Breast epithelium (tissue), 4 donors: ENCODE measurements around the gene KRTAP10-8. TPM values are rescaled to one million over a fixed set of nuclear protein-coding genes. Genes with fewer than 3 reads are reported as not detected.
"Not testable (repeated sequence)": the region's sequence is repeated elsewhere in the genome, so short reads cannot be mapped to it uniquely, and the experiment has no call there.

Experiments used
- DNase-seq, 2 donors: peaks; one replicate each; pipeline ENCODE4 v3.0.0-alpha.2; 2019; ENCODE audit warnings: low spot score in 2 of 2
- H3K27ac ChIP-seq, 2 donors: fragments of 200-600 bp; sonication (generic) in 1 of 2; one replicate each; pipeline ENCODE4 v1.5.1; 2016 to 2019; ENCODE audit warnings: mild to moderate bottlenecking in 1 of 2
- H3K27me3 ChIP-seq, 2 donors: fragments of 200-600 bp; sonication (generic) in 1 of 2; one replicate each; pipeline versions ENCODE4 v1.5.1 to v1.6.0; 2017 to 2019; ENCODE audit warnings: control low read depth in 1 of 2, mild to moderate bottlenecking in 1 of 2
- H3K36me3 ChIP-seq: fragments of 200-600 bp; one replicate; pipeline ENCODE4 v1.5.1; 2019
- H3K4me1 ChIP-seq, 2 donors: fragments of 200-600 bp; sonication (generic); one replicate each; pipeline ENCODE4 v1.5.1; 2016 to 2019; ENCODE audit warnings: control low read depth in 1 of 2
- H3K4me3 ChIP-seq, 3 donors: fragments of 200-600 bp; sonication (generic); 1 replicate in 2 of 3; 2 replicates in 1 of 3; pipeline ENCODE4 v1.5.1; 2016 to 2019; ENCODE audit warnings: mild to moderate bottlenecking in 3 of 3, moderate library complexity in 2 of 3
- H3K9me3 ChIP-seq, 2 donors: fragments of 200-600 bp; sonication (generic) in 1 of 2; one replicate each; pipeline ENCODE4 v1.5.1; 2016 to 2019; ENCODE audit warnings: control low read depth in 1 of 2
- POLR2A ChIP-seq: fragments of 450-650 bp; IDR thresholded peaks from one replicate; pipeline ENCODE4 v1.6.1; 2016; ENCODE audit warnings: antibody characterized with exemption, mild to moderate bottlenecking, moderate library complexity
- POLR2AphosphoS5 ChIP-seq, 3 donors: sonication (generic); formaldehyde crosslinking; IDR thresholded peaks; one replicate each; pipeline ENCODE4 v1.6.1; 2017; ENCODE audit warnings: antibody characterized with exemption in 3 of 3
- intact Hi-C: fragments of 100-400 bp; cut with DNase I; formaldehyde crosslinking; loops from one replicate; pipeline ENCODE4 v1.15.1; 2023; ENCODE audit warnings: low total_unique reads
- total RNA-seq, 3 donors: library from RNA; depleted of rRNA; stranded (reverse); fragments of >200 nt; gene quantifications; one replicate each; pipeline ENCODE4 v1.1.0, GENCODE V29; 2016
- TF ChIP-seq, protein P1 (sequence below), 3 donors: fragments of 450-650 bp; IDR thresholded peaks; one replicate each; pipeline ENCODE4 v1.5.1; 2016 to 2017; ENCODE audit warnings: antibody characterized with exemption in 3 of 3, mild to moderate bottlenecking in 3 of 3, moderate library complexity in 3 of 3

KRTAP10-8 gene
- total RNA-seq, 3 donors from 2014 or later, result not detected

DNA sequence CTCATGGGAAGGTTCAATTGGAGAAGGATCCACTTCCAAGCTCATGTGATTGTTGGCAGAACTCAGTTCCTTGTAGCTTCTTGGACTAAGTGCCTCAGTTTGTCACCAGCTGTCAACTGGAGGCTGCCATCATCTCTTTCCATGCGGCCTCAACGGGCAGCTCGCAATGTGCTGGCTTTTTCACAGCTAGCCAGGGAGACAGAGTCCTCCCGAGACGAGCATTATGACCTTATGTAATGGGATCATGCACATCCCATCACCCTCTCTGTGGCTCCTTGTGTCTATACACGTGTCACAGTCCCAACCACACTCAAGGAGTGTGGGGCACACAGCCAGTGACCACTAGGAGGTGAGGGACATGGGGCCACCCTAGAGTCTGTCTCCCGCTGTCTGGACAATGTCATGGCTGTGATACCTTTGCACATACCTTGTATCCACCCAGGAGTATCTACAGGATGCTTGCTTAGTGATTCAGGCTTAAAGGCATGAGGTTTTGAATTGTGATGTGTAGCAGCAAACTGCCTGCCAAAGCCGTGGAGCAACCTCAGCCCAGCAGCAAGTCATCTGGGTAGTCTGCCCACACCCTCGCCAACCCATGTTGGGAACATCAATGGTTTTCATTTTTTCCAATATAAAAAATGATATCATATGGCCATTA lies 15.7 kb upstream of the KRTAP10-8 start:
- no peaks in the 10 kb centered on the region for H3K4me1 ChIP-seq
- peaks cover 0 to 7% of the 10 kb centered on the region in 2 donors for H3K9me3 ChIP-seq
- TF ChIP-seq, protein P1, sequence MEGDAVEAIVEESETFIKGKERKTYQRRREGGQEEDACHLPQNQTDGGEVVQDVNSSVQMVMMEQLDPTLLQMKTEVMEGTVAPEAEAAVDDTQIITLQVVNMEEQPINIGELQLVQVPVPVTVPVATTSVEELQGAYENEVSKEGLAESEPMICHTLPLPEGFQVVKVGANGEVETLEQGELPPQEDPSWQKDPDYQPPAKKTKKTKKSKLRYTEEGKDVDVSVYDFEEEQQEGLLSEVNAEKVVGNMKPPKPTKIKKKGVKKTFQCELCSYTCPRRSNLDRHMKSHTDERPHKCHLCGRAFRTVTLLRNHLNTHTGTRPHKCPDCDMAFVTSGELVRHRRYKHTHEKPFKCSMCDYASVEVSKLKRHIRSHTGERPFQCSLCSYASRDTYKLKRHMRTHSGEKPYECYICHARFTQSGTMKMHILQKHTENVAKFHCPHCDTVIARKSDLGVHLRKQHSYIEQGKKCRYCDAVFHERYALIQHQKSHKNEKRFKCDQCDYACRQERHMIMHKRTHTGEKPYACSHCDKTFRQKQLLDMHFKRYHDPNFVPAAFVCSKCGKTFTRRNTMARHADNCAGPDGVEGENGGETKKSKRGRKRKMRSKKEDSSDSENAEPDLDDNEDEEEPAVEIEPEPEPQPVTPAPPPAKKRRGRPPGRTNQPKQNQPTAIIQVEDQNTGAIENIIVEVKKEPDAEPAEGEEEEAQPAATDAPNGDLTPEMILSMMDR (IDR thresholded peaks at IDR 0.05), result no peak
- TF ChIP-seq POLR2A, result no peak
- no peak for TF ChIP-seq POLR2AphosphoS5 (IDR thresholded peaks at IDR 0.05)
- no peak for DNase-seq
- H3K36me3 ChIP-seq, result no peaks in the 10 kb centered on the region
- no peak overlapping the region for H3K27ac ChIP-seq
- H3K27me3 ChIP-seq, result peaks cover 0 to 47% of the 10 kb centered on the region in 2 donors
- intact Hi-C loops, result no loop called here
- H3K4me3 ChIP-seq, result no peak overlapping the region

DNA sequence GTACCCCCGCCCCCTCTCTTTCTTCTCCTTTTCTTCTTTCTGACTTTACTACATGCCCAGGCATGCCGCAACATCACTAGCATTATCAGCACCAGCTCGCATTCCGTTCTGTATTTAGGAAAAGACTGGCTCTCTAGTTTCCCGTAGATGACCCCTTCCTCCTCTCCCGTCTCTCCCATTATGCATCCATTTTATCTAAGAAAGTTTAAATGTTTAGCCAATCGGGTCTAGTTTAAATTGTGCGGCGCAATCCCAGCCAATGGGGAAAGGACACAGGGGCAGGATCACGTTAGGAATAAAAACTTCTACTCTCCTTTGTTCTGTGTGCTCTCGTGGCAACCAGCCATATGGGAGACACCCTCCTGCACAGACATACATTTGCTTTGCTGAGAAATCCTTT lies 13.8 kb upstream of the KRTAP10-8 start:
- no peak for TF ChIP-seq POLR2AphosphoS5 (IDR thresholded peaks at IDR 0.05)
- no peak for TF ChIP-seq POLR2A
- TF ChIP-seq, protein P1 (IDR thresholded peaks at IDR 0.05), result no peak

DNA sequence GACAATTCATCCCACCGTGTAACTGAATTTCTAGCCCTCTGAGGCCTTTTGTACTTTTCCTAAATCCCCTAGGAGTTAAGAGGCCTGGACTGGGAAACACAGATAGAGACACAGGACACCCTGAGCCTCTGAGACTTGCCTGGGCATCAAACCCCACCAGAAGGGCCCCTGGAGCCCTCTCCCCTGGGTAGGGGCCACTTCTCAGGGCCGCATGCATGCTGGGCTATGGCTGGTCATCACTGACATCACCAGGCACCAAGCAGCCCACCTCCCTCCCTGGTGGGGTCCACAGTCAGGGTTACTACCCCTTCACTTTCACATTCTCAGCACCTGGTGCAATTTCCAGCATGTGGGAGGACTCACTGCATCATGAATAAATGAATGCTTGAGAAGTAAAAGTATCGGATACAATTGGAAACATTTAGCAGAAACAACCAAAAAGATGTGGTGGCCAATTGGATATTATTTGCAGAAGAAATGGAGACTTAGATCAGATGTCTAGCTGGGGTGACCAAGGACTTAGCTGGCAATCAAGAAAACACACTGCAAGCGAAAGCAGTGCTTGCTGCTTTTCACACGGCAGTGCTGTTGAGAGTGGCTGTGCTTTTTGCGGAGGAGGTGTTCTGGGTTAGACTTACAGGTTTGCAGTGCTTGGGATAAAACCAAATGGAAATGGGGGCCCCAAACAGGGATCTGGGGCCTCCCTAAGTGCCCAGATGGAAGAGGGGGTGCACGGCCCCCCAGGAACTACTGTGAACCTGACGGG lies 12.4 kb upstream of the KRTAP10-8 start:
- no peaks in the 10 kb centered on the region for H3K4me1 ChIP-seq
- no peak for DNase-seq
- no peaks in the 10 kb centered on the region for H3K36me3 ChIP-seq
- H3K9me3 ChIP-seq, result peaks cover 0 to 10% of the 10 kb centered on the region in 2 donors
- H3K27ac ChIP-seq, result no peak overlapping the region
- TF ChIP-seq POLR2AphosphoS5 (IDR thresholded peaks at IDR 0.05), result no peak
- intact Hi-C loops, result no loop called here
- H3K27me3 ChIP-seq, result peaks cover 0 to 60% of the 10 kb centered on the region in 2 donors
- H3K4me3 ChIP-seq, result no peak overlapping the region

More for the DNA sequence above, 13.8 kb upstream of the KRTAP10-8 start:
- no peak for DNase-seq
- H3K9me3 ChIP-seq, result peaks cover 0 to 7% of the 10 kb centered on the region in 2 donors
- H3K4me3 ChIP-seq, result no peak overlapping the region
- H3K36me3 ChIP-seq, result no peaks in the 10 kb centered on the region
- H3K27ac ChIP-seq, result no peak overlapping the region
- H3K27me3 ChIP-seq, result peaks cover 0 to 50% of the 10 kb centered on the region in 2 donors
- intact Hi-C loops, result no loop called here
- H3K4me1 ChIP-seq, result no peaks in the 10 kb centered on the region

DNA sequence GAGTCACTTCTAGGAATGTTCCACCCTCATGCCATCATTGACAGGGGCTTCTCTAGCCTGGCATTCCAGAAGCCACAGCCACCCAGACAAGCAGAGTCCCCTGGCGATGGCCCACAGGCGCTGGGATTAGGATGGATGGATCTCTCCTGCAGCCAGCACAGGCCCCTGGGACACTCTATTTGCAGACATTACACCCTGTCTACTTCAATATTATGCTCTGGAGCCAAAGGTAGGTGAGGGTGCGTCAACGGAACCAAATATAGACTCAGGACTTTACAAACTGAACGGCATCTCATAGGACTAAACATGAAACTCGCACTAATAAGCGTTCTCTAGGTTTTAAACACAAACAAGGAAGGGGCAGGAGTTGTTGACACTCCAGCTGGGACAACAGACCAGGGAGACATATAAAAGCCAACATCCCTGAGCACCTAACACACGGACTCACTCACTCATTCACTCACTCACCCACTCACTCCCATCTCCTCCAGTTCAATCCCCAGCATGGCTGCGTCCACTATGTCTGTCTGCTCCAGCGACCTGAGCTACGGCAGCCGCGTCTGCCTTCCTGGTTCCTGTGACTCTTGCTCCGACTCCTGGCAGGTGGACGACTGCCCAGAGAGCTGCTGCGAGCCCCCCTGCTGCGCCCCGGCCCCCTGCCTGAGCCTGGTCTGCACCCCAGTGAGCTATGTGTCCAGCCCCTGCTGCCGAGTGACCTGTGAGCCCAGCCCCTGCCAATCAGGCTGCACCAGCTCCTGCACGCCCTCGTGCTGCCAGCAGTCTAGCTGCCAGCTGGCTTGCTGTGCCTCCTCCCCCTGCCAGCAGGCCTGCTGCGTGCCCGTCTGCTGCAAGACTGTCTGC lies 11.5 kb upstream of the KRTAP10-8 start, which contains the start of gene KRTAP10-7:
KRTAP10-7 (plus strand) TSS at position 480 of the 861 bp plus-strand sequence; CDS start at position 505, 25 bp downstream.
- Histone ChIP-seq H3K27me3 (peaks cover 0 to 60% of the 10 kb centered on the region in 2 donors), H3K9me3 (peaks cover 0 to 12% of the 10 kb centered on the region in 2 donors)
- DNase-seq, intact Hi-C loops, H3K4me3 ChIP-seq, H3K4me1 ChIP-seq, H3K27ac ChIP-seq, H3K36me3 ChIP-seq: not testable (repeated sequence)

DNA sequence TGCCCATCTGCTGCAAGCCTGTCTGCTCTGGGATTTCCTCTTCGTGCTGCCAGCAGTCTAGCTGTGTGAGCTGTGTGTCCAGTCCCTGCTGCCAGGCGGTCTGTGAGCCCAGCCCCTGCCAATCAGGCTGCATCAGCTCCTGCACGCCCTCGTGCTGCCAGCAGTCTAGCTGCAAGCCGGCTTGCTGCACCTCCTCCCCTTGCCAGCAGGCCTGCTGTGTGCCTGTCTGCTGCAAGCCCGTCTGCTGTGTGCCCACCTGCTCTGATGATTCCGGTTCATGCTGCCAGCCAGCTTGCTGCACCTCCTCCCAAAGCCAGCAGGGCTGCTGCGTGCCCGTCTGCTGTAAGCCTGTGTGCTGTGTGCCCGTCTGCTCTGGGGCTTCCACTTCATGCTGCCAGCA lies 10.8 kb upstream of the KRTAP10-8 start:
- Histone ChIP-seq H3K9me3 (peaks cover 0 to 12% of the 10 kb centered on the region in 2 donors), H3K27me3 (peaks cover 0 to 56% of the 10 kb centered on the region in 2 donors)
- H3K36me3 ChIP-seq, DNase-seq, H3K27ac ChIP-seq, intact Hi-C loops, H3K4me3 ChIP-seq, H3K4me1 ChIP-seq: not testable (repeated sequence)

DNA sequence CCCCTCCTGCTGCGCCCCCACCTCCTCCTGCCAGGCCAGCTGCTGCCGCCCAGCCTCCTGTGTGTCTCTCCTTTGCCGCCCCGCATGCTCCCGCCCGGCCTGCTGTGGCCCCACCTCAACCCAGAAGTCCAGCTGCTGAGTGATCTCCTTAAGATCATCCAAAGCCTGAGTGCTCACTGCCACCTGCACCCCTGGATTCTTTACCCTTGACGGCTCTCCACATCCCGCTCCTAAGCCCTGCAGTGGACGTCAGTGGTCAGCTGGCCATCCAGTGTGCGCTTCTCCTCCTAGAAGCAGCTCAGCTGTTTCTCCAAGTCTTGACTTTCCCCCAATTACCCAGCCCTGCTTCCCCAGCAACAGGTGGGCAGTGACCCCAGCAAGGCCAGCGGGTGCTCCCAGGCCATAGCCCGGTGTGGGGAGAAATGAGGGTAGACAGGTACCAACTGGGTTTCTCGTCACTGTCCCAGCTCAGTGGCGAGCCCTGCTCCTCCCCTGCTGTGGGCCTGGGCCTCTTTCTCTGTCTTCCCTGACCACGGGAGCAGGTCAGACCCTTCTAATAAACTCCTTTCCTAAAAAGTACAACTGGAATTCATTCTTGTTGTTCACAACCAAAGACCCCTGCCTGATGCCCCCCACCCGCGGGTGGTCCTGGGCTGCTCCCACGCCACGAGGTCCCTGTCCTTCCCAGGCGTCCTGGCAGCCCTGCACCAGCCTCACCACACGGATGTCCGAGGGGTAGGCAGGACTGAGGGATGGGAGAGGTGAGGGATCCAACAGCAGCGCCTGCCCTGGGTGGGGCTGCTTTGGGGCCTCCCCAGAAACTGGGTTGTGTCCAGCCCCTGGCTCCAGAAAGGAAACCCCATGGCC lies 10.1 kb upstream of the KRTAP10-8 start:
- Histone ChIP-seq H3K9me3 (peaks cover 0 to 12% of the 10 kb centered on the region in 2 donors), H3K4me3 (no peak overlapping the region), H3K4me1 (no peaks in the 10 kb centered on the region), H3K36me3 (no peaks in the 10 kb centered on the region), H3K27ac (no peak overlapping the region), H3K27me3 (peaks cover 0 to 60% of the 10 kb centered on the region in 2 donors)
- intact Hi-C loops, result no loop called here
- no peak for TF ChIP-seq POLR2AphosphoS5 (IDR thresholded peaks at IDR 0.05)
- TF ChIP-seq, protein P1 (IDR thresholded peaks at IDR 0.05), result no peak
- no peak for DNase-seq
